ENCODE data around the gene FAM50B. TPM values are rescaled to one million over a fixed set of nuclear protein-coding genes. Genes with fewer than 3 reads are reported as not detected.
A peak's percentile ranks its signal among the peaks of the same experiment; 100 is the strongest.

The FAM50B gene
- total and polyA plus RNA-seq, 2 of the 13 experiments (the other 11 are each of a cell fraction or from before 2014, with no cell fraction given) = 0.05 TPM; not detected in 1

DNA sequence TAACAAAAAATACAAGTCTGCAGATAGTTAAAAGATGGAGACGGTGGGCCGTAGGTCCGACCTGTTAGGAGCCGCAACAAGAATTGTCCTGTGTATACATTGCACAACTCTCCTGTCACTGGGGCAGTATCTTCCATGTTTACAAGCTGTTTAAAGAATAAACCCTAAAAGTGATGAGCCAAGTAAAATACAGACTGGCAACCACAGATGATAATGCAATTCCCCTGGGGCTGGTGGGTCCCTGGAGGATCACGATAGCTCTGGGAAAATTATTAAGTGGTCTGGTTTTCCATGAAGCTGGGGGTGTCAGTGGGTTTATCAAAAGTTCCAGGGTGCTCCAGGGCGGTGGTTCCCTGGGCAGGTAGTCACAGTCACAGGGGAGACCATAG is 8.1 kb upstream of the FAM50B start (continued):
- TF ChIP-seq, protein P1, sequence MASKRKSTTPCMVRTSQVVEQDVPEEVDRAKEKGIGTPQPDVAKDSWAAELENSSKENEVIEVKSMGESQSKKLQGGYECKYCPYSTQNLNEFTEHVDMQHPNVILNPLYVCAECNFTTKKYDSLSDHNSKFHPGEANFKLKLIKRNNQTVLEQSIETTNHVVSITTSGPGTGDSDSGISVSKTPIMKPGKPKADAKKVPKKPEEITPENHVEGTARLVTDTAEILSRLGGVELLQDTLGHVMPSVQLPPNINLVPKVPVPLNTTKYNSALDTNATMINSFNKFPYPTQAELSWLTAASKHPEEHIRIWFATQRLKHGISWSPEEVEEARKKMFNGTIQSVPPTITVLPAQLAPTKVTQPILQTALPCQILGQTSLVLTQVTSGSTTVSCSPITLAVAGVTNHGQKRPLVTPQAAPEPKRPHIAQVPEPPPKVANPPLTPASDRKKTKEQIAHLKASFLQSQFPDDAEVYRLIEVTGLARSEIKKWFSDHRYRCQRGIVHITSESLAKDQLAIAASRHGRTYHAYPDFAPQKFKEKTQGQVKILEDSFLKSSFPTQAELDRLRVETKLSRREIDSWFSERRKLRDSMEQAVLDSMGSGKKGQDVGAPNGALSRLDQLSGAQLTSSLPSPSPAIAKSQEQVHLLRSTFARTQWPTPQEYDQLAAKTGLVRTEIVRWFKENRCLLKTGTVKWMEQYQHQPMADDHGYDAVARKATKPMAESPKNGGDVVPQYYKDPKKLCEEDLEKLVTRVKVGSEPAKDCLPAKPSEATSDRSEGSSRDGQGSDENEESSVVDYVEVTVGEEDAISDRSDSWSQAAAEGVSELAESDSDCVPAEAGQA (IDR thresholded peaks at IDR 0.05; ENCODE audit: low read depth) = peak; percentile 84
- TF ChIP-seq, protein P1 (CRISPR knock-in tag; IDR thresholded peaks at IDR 0.05; ENCODE audit: borderline replicate concordance) = 0 out of 2 replicates have a peak, but pooled peaks have one; percentile 7
- TF ChIP-seq ZGPAT (CRISPR knock-in tag; IDR thresholded peaks at IDR 0.05) = no peak; the same call in 1 of the 2 replicates
- TF ChIP-seq ZNF224 (CRISPR knock-in tag; IDR thresholded peaks at IDR 0.05) = no peak
- peak; percentile 58; the same call in 1 of the 2 replicates for TF ChIP-seq SIX4 (CRISPR knock-in tag; IDR thresholded peaks at IDR 0.05)
- no peak for TF ChIP-seq ZNF772 (CRISPR knock-in tag; IDR thresholded peaks at IDR 0.05)
- TF ChIP-seq HOXA5 (CRISPR knock-in tag; IDR thresholded peaks at IDR 0.05) = no peak
- TF ChIP-seq, protein P2, sequence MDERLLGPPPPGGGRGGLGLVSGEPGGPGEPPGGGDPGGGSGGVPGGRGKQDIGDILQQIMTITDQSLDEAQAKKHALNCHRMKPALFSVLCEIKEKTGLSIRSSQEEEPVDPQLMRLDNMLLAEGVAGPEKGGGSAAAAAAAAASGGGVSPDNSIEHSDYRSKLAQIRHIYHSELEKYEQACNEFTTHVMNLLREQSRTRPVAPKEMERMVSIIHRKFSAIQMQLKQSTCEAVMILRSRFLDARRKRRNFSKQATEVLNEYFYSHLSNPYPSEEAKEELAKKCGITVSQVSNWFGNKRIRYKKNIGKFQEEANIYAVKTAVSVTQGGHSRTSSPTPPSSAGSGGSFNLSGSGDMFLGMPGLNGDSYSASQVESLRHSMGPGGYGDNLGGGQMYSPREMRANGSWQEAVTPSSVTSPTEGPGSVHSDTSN (CRISPR knock-in tag; IDR thresholded peaks at IDR 0.05) = peak; percentile 46; the same call in 1 of the 2 replicates
- peak; percentile 100 for TF ChIP-seq FOXA3 (CRISPR knock-in tag; IDR thresholded peaks at IDR 0.05)
- TF ChIP-seq EHMT2 (IDR thresholded peaks at IDR 0.05; ENCODE audit: borderline replicate concordance, low read depth, low read length) = no peak
- TF ChIP-seq ZFAT (CRISPR knock-in tag; conservative IDR thresholded peaks at IDR 0.05) = no peak
- TF ChIP-seq, protein P3, sequence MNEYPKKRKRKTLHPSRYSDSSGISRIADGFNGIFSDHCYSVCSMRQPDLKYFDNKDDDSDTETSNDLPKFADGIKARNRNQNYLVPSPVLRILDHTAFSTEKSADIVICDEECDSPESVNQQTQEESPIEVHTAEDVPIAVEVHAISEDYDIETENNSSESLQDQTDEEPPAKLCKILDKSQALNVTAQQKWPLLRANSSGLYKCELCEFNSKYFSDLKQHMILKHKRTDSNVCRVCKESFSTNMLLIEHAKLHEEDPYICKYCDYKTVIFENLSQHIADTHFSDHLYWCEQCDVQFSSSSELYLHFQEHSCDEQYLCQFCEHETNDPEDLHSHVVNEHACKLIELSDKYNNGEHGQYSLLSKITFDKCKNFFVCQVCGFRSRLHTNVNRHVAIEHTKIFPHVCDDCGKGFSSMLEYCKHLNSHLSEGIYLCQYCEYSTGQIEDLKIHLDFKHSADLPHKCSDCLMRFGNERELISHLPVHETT (CRISPR knock-in tag; conservative IDR thresholded peaks at IDR 0.05) = 0 out of 2 replicates have a peak, but pooled peaks have one; percentile 31
- TF ChIP-seq ZKSCAN8 (CRISPR knock-in tag; IDR thresholded peaks at IDR 0.05; ENCODE audit: borderline replicate concordance) = peak; percentile 33; the same call in 1 of the 2 replicates
- TF ChIP-seq ETV5 (CRISPR knock-in tag; IDR thresholded peaks at IDR 0.05; ENCODE audit: borderline replicate concordance) = peak; percentile 64; the same call in 1 of the 2 replicates
- TF ChIP-seq SUZ12 (IDR thresholded peaks at IDR 0.05; ENCODE audit: low read depth, low read length) = no peak
- no peak for TF ChIP-seq ZNF234 (CRISPR knock-in tag; conservative IDR thresholded peaks at IDR 0.05)
- TF ChIP-seq ZNF652 (CRISPR knock-in tag; IDR thresholded peaks at IDR 0.05; ENCODE audit: borderline replicate concordance, low read depth) = peak; percentile 75; the same call in 1 of the 2 replicates
- TF ChIP-seq ZBTB37 (CRISPR knock-in tag; IDR thresholded peaks at IDR 0.05) = no peak
- TF ChIP-seq SYNCRIP (IDR thresholded peaks at IDR 0.05; ENCODE audit: insufficient read depth, low read depth, low read length) = no peak
- TF ChIP-seq HNRNPUL1 (IDR thresholded peaks at IDR 0.05; ENCODE audit: low read depth, low read length) = no peak

Measured in HepG2 (cell line).